SIG-M5 (cell line): ENCODE results near the gene VPS11.
A peak's percentile ranks its signal among the peaks of the same experiment; 100 is the strongest.
"Not testable (repeated sequence)": the region's sequence is repeated elsewhere in the genome, so short reads cannot be mapped to it uniquely, and the experiment has no call there.

Source experiments
- DNase-seq: peaks from one replicate; lab custom pipeline; 2025; lab: John Stamatoyannopoulos, UW

Gene VPS11

DNA sequence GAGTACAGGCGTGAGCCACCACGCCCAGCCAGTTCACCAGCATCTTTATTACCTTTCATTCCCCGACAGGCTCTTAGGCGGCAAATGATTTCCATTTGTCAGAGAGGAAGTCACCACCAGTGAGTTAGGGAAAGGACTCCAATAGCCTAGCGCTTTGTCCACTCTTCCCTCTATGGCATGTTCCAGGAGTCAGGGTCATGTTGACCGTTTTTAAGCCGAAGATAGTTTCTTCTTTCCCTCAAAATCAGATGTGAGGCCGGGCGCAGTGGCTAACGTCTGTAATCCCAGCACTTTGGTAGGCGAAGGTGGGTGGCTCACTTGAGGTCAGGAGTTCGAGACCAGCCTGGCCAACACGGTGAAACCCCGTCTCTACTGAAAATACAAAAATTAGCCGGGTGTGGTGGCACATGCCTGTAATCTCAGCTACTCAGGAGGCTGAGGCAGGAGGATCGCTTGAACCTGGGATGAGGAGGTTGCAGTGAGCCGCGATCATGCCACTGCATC lies 35.6 kb downstream of the VPS11 start:
- DNase-seq = not testable (repeated sequence)

DNA sequence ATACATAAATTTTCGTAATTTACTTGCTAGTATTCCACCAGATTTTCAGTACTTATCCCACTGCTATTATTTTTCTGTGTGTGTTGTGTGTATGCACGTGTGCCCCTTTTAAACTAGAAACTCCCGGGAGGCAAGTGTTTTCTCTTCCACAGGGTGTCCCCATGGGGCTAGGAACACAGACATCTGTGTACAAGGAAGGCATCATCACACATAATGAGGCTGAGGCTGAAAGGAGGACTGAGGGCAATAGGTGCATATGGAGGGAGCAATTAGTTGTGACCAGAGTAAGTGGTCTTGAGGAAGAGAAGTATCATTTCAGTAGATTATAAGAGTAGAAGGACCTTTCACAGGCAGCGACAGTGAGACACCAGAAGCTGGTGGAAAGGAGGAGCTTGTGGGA lies 36.2 kb downstream of the VPS11 start:
- DNase-seq = no peak

DNA sequence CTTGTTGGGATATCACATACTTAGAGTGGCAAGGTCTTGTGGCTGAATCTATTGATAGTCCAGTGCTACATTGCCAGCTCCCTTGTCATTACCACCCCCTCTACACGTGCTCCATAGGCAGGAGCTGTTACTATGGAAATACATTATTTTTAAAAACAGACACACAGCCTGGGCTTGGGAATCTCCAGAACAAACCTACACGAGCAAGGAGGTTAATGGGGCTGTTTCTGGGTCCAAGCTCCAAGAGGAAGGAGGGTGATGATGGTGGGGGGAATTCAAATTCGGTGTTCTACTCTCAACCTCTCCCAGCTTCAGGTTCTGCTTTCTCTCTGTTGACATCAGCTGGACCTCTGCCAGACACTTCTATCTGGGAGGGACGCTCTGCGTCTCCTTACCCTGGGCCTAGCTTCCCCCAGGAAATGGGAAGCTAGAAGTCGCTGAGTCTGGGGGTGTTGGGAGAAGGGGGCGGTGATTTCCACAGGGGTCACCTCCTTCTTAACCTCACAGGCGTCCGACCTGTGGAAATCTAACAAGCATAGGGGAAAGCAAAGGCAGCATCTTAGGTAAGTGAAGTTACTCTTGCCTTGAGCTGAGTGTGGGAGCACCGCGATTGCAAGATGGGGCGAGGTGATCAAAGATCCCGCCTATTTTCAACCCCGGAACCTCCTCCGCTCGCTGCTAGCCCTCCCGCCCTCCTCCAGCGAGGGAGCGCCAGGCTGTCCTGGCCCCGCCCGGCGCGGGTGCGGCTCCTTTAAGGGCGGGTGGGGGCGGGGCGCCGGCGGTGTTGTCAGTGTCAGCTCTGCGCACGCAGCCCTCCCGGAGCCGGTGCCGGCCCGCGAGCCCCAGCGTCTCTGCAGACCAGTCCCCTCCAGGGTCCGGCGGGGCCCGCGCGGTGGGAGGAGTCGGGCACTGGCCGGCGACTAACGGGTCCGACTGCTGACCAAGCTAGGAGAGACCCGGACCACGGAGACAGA lies 39.2 kb downstream of the VPS11 start, which contains the start of gene C2CD2L:
C2CD2L (plus strand) TSS at position 781 of the 974 bp plus-strand sequence. CDS start 398 bp downstream, outside the sequence.
- peak; percentile 68 for DNase-seq

DNA sequence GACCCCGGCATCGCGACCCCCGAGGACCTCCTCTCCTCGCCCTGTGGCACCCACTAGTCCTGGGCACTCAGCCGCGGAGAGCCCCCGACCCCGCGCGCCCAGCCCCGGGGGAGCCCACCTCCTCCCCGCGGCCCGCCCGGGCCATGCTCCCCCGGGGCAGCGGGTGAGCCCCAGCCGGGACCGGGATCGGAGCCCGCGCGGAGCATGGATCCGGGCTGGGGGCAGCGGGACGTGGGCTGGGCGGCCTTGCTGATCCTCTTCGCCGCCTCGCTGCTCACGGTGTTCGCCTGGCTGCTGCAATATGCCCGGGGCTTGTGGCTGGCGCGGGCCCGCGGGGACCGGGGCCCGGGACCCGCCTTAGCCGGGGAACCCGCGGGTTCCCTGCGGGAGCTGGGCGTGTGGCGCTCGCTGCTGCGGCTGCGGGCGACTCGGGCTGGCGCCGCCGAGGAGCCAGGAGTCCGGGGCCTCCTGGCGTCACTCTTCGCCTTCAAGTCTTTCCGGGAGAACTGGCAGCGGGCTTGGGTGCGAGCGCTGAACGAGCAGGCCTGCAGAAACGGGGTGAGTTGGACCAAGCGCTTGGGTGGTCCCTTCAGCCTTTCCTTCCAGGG lies 40.0 kb downstream of the VPS11 start:
- no peak for DNase-seq

DNA sequence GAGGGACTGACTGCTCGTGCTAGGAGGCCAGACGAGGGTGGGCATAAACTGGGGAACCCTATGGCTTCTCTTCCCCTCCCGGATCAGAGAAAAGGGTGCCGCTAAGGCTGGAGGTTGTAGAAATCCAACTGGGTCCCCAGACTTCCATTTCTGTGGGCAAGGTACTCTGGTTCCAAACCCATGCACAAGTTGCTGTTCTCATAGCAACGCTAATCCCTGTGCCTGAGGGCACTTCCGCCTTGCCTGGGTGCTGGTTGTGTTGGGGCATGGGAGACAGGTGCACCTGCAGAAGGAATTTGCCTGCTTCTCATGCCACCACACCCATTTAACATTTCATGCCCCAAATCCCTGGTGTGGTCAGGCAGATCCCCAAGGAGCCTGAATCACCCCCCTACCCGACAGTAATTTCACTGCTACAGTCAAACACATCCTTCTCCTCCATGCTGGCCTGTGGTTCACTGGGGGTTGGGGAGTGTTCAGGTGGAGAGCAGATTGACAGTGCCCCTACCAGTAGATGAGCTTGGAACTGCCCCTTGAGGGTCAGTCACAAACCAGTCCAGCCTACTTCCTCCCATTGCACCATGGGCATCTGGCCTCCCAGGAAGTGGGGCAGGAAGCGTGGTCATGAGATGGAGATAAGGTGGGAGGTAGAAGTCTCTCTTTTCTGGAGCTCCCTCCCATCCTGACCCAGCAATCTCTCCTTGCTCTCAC lies 40.7 kb downstream of the VPS11 start:
- DNase-seq = no peak

DNA sequence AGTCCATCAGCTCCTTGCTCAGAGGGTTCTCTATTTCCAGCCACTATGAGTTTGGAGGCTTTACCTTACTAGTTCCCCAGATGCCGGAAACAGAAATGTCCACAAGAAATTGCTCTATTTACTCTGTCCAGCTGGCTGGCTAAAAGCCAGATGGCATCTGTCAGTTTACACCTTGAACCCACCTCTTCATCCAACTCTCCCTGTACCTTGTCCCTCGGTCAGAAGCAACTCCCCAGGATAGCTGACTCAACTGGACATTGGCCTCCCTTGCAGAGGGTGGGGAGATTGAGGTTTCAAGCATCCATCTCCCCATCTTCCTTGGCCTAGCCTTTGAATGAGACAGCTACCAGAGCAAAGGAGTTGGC lies 41.2 kb downstream of the VPS11 start:
- DNase-seq = no peak

DNA sequence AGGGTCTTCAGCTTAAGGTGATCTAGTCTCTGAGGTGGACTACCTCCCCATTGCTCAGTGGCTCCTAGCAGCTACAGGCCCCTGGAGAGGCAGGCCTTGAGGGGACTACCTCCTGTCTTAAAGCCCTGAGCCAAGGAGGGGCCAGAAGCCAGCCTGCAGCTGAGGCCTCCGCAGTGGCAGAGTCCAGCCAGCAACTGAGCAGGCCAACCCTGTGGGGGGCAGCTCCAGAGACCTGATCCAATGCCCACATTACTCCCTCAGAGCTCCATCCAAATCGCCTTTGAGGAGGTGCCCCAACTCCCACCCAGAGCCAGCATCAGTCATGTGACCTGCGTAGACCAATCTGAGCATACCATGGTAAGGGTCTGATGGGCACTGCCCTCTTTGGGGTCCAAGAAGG lies 42.2 kb downstream of the VPS11 start:
- DNase-seq = no peak

DNA sequence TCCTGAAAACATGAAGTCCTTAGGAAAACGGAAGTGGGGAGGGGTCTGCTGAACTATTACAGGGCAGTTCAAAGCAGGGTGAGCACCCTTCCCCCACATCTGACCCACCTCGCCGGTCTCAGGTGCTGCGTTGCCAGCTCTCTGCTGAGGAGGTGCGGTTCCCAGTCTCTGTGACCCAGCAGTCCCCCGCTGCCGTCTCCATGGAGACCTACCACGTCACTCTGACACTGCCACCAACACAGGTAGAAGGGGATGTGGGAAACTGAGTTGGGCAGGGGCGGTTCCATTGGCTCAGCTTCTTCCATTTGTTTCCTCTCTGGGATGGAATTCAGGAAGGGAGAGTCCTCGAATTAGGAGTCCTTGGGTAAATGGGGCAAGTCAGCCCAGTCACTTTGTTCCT lies 42.8 kb downstream of the VPS11 start:
- DNase-seq = no peak

DNA sequence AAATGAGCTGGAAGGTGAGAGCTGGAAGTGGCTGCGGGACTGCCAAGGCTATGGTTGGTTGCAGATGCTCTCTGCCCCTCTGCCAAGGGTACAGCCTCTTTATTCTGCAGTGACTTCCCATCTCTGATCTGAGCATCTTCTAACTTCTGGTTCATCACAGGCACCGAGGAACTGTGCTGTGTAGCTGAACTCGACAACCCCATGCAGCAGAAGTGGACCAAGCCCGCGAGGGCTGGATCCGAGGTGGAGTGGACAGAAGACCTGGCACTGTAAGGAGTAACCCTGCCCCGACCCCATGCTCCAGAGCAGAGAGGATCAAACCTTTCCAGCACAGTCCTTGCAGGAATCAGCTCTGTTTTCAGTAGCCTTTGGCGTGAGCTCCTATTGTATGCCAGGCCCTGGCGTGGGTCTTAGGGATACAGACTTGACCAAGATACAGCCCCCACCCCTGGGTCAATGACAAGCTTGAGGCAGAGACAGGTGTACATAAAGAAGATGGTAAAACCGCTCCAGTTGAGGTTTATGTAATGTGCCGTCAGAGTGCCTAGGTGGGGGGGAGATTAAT lies 43.8 kb downstream of the VPS11 start:
- no peak for DNase-seq

DNA sequence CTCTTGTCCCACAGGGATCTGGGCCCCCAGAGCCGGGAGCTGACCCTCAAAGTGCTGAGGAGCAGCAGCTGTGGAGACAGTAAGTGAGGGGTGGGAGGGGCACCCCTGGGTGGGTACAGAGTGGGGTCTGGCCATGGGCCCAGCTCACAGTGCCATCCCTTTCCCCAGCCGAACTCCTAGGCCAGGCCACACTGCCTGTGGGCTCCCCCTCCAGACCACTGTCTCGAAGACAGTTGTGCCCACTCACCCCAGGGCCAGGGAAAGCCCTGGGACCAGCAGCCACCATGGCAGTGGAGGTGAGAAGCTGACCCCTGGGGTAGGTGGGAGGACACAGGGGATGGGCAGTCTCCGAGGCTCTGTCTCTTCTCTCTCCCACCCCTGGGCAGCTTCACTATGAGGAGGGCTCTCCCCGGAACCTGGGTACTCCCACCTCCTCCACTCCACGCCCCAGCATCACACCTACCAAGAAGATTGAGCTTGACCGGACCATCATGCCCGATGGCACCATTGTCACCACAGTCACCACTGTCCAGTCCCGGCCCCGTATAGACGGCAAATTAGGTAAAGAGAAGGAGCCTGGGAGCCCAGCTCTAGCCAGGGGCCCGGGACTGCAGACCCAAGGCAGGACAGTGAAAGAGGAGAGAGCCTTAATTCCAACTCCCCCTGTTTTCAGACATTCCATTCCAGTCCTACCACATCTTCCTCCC lies 44.8 kb downstream of the VPS11 start:
- DNase-seq = no peak

DNA sequence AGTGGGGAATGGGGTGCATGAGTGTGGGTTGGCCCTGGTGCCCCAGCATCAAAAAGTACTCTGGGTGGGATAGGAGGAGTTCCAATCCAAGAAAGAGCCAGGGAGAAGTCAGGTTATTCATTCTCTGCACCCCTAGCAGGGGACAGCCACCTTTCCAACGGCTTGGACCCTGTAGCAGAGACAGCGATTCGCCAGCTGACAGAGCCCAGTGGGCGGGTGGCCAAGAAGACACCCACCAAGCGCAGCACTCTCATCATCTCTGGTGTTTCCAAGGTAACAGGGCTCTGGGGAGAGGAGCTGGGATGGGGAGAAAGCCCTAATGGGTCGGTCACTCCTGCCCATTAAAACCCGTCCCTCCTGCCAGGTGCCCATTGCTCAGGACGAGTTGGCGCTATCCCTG lies 46.1 kb downstream of the VPS11 start:
- no peak for DNase-seq

DNA sequence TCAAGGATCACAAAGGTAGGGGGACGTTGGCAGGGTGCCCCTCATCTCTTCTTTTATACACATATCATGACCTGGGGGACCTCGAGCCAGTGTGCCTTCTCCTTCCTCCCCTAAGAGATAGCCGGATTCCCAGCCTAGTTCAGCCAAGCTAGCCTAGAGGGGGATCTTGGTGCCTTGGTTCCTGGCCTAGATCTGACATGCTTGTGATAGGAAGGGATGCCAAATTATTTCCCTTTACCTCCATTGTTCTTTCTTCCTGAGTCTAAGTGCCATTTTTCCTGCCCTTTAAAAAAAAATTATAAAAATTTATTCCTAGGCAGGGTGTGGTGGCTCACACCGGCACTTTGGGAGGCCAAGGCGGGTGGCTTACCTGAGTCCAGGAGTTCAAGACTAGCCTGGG lies 46.7 kb downstream of the VPS11 start:
- no peak for DNase-seq

DNA sequence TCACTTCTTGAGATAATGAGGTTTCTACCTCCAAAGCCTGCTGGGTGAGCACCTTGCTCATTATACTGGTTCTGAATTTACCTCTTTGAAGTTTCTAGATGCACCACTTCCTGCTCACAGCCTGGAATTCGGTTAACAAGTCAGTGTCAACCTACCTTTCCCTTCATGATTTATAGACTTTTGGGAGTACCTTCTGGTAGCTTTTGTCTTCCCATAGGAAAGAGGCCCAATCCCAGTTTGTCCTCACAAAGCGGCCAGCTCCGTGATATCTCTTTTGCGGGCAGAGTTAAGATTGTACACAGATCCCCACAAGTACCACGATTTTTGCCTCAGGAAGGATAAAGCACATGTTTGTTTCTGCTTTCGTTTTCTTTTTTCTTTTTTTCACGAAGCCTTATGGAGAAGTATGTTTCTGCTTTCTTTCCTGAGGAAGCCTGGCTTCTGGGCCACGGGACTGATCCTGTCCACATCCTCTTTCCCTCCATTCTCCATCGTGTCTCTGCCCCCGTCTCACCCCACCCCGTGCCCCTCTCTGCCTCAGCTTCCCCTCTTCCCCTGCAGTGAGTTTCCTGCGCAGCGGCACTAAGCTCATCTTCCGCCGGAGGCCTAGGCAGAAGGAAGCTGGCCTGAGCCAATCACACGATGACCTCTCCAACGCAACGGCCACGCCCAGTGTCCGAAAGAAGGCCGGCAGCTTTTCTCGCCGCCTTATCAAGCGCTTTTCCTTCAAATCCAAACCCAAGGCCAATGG lies 48.0 kb downstream of the VPS11 start:
- DNase-seq = no peak

DNA sequence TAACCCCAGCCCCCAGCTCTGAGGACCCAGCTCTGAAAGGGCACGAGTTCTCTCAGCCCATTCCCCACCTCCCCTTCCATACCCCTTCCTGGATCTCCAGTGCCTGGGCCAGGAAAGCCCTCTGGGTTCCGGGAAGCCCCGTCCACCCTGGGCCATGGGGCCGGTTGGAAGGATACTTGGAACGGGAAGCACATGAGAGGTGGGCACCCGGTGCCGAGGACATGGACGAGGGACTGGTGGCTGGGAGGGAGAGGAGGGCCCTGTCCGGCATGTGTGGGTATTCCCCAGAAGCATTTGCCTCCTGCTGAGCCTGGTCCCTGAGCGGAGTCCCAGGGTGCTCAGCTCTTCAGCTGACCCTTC lies 48.6 kb downstream of the VPS11 start:
- no peak for DNase-seq

DNA sequence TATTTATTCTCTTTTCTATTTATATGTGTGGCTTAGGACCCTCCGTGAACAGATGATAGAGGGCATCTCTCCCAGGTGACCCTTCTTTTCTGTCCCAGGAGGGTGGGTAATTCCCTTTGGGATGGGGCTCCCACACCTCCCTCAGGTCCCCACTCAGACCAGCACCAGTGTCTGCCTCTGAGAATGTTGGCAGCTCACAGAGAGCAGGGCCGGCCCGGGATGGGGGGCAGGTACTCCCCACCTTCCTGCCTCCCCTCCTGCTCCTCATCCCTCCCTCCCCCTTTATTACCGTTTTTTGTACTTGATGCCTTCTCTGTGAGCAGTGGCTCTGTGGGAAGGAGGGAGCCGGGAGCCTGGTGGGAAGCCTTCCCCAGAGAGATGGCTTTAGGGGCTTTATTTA lies 49.0 kb downstream of the VPS11 start:
- no peak for DNase-seq

DNA sequence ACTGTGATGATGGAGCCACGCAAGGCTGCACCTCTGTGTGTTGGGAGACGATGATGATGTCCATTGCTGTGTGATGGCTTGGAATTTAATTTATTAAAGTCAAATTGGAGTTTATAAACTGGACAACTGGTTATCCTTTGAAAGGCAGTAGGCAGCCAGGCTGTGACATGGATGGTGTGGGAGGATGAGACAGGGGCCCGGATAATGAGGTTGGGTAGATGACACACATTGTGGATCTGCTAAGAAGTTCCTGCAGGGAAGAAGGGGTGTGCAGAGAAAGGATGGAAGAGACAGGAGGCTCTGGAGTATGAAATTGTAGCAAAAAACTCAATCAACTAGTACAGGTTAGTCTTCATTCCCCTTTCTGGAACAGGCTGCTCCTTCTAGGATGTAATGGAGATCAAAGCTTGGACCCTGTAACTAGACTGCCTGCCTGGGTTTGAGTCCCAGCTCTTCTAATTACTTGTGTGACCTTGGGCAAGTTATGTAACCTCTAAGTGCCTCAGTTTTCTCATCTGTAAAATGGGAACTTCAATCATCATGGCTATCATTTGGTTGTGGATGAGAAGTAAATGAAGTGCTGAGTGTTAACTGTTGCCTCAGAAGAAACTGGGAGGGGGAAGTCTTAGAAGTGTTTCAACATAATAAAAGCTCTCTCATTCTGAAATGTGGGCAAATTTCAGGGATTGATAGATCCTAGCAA lies 49.5 kb downstream of the VPS11 start:
- DNase-seq = no peak

DNA sequence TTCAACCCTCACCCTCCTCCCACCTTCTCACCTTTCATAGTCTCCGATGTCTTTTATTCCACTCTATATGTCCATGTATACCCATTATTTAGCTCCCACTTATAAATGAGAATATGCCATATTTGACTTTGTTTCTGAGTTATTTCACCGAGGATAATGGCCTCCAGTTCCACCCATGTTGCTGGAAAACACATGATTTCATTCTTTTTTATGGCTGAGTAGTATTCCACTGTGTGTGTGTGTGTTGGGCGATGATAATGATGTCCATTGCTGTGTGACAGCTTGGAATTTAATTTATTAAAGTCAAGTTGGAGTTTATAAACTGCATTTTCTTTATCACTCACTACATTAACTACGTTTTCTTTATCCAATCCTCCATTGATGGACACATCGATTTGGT lies 50.6 kb downstream of the VPS11 start:
- DNase-seq = no peak

DNA sequence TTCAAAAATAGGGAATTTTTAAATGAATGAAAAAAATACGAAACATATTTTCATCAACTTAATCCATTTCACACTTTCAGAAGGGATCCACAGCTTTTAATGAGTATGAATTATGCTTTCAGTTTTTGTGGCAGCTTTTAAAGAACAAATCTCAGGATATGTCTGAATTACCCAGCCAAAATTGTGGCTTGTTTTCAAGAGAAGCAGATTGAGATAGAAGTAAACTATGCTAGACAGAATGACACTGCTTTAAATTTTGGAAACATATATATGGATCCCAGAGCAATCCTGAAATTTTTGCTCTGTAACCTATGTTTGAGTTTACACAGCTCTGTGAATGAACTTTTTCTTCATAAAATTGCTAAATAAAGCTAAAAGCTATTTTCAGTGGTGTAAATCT lies 51.3 kb downstream of the VPS11 start:
- DNase-seq = no peak

DNA sequence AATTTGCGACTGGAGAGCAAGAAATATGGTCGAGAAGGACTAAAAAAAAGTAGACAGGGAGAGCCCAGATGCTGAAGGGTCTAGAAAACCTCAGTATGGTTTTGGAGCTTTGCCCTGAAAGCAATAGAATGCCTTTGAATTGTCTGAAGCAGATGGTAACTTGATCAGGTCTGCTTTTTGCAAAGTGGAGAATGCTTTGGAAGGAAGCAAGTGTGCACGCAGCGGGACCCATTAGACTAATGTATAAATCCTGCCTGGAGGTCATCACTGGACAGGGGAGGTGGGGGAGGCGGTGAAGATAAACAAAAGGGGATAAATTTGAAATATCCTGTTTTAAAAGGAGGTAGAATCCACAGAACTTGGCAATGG lies 53.0 kb downstream of the VPS11 start:
- DNase-seq = no peak

DNA sequence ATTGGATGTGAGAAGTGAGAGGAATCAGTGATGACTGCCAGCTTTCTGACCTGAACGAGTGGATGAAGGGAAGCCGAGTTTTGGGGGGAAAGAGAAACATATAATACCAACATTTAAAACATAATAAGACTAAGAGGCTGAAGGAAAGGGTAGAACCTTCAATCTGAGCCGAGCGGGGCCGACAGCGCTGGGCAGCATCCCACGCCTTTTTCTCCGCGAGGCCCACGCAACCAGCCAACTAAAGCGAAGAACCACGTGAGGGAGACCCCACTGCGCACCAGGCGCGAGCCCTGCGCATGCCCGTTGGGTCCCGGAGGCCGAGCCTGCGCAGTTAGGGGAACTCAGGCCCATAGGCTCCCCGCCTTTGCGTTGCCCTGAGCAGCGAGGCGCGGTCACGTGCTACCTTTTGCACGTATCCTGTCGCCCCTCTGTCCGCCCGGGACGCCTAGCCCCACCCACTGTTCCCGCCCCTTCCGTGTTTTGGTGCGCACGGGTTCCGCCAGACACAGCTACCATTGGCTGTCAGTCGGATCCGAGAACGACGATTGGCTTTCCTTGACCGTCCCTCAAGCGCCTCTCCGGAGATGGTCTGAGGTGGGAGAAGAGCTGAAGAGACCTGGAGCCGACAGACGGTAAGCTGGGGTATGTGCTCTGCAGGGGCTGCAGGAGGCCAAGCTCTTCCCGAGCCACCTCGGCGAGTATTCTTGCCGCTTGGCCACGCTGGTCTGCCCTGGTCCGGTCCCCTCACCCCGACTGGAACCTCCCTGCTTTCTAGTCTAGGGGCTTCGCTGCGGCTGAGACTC lies 53.6 kb downstream of the VPS11 start, which contains the start of gene HINFP:
HINFP (plus strand) TSS at position 573 of the 803 bp plus-strand sequence. CDS start 5,365 bp downstream, outside the sequence.
- DNase-seq = peak; percentile 91
